GM19452 (cell line): Measurements from ENCODE around the gene TSTD2.
"Not testable (repeated sequence)": the region's sequence is repeated elsewhere in the genome, so short reads cannot be mapped to it uniquely, and the experiment has no call there.

Experiments
- ATAC-seq: cut with Tn5 transposase; IDR thresholded peaks from one replicate; pipeline ENCODE4 v1.9.1; 2021; ENCODE audit not compliant: unreplicated experiment

Gene TSTD2

GRCh38 chr9:97593960-97594359, 39.2 kb downstream of the TSTD2 start:
- ATAC-seq: no peak

- ATAC-seq: no peak
Observed at GRCh38 chr9:97592126-97592525, 41.0 kb downstream of the TSTD2 start.

GRCh38 chr9:97591535-97591934, 41.6 kb downstream of the TSTD2 start:
- no peak for ATAC-seq

GRCh38 chr9:97586909-97587308, 46.3 kb downstream of the TSTD2 start:
- ATAC-seq: not testable (repeated sequence)

GRCh38 chr9:97584778-97585177, 48.4 kb downstream of the TSTD2 start:
- ATAC-seq: not testable (repeated sequence)

- ATAC-seq: not testable (repeated sequence)
Observed at GRCh38 chr9:97581590-97581989, 51.6 kb downstream of the TSTD2 start.

GRCh38 chr9:97579914-97580313, 53.3 kb downstream of the TSTD2 start:
- no peak for ATAC-seq

- no peak for ATAC-seq
Observed at GRCh38 chr9:97578846-97579245, 54.3 kb downstream of the TSTD2 start.

GRCh38 chr9:97577051-97577450, 56.1 kb downstream of the TSTD2 start:
- no peak for ATAC-seq

GRCh38 chr9:97575673-97576200, 57.4 kb downstream of the TSTD2 start:
- no peak for ATAC-seq

GRCh38 chr9:97574921-97575672, 58.1 kb downstream of the TSTD2 start:
- ATAC-seq: not testable (repeated sequence)

GRCh38 chr9:97574101-97574571, 59.0 kb downstream of the TSTD2 start:
- not testable (repeated sequence) for ATAC-seq

GRCh38 chr9:97573482-97574073, 59.6 kb downstream of the TSTD2 start:
- no peak for ATAC-seq

GRCh38 chr9:97572892-97573365, 60.2 kb downstream of the TSTD2 start:
- no peak for ATAC-seq

GRCh38 chr9:97572196-97572891, 60.8 kb downstream of the TSTD2 start:
- ATAC-seq: no peak

- no peak for ATAC-seq
Observed at GRCh38 chr9:97571664-97572063, 61.5 kb downstream of the TSTD2 start.

GRCh38 chr9:97570899-97571298, 62.3 kb downstream of the TSTD2 start:
- no peak for ATAC-seq

- ATAC-seq: no peak
Observed at GRCh38 chr9:97568461-97569275, 64.5 kb downstream of the TSTD2 start.

- ATAC-seq: no peak
Observed at GRCh38 chr9:97567894-97568202, 65.3 kb downstream of the TSTD2 start.

- no peak for ATAC-seq
Observed at GRCh38 chr9:97567182-97567893, 65.8 kb downstream of the TSTD2 start.
